GM21528 (cell line): Measurements from ENCODE around the gene CHCT1.
A peak's percentile ranks its signal among the peaks of the same experiment; 100 is the strongest.
"Not testable (repeated sequence)": the region's sequence is repeated elsewhere in the genome, so short reads cannot be mapped to it uniquely, and the experiment has no call there.

ENCODE experiments used
- ATAC-seq: cut with Tn5 transposase; IDR thresholded peaks from one replicate; pipeline ENCODE4 v1.9.1; 2021; ENCODE audit warnings: mild to moderate bottlenecking, moderate library complexity; ENCODE audit not compliant: unreplicated experiment, low FRiP score

CHCT1 gene

DNA sequence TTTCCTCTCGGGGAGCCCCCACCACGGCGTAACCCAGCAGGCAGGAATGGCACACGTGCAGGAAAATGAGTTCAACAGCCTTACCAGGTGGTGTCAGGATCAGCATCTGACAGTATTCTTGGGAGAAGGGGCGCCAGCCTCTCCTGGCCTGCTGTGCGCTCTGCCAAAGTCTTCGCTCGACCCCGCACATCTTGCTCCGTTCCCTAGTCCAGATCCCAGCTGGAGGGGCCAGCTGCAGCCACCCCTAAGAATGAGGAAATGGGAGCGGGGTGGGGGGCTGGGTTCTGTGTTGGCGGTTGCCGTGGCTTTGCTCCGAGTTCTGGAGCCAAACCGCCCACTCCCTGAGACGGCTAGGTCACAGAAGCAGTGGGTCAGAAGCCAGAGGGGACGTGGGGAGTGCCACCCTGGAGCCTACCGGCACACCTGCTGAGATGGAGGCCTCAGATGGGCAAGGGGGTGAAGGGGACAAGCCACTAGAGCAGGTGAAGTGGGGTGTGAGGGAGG, at the start of gene CHCT1:
Gene CHCT1, plus strand, starts transcription at position 328 of the 504 bp plus-strand sequence. Its CDS starts 104 bp downstream, at position 432.
- ATAC-seq, result no peak

DNA sequence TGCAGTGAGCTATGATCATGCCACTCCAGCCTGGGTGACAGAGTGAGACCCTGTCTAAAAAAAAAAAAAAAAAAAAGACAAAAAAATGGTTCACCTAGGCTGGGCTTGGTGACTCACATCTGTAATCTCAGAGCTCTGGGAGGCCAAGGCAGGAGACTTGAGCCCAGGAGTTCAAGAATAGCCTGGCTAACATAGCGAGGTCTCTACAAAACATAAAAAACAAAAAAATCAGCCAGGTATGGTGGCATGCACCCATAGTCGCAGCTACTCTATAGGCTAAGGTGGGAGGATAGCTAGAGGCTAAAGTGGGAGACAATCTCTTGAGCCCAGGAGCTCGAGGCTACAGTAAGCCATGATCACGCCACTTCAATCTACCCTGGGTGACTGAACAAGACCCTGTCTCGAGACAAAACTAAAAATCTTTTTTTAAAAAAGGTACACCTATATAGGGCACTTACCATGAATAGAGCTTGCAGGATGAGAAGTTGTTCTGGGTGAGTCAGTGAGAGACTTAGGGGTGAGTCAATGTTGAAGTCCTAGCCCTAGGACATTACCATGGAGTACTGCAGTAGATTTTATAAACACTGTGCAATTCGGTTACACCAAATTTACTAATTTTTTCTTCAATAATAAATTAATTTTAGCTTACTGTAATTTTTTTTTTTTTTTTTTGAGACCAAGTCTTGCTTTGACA, 49.4 kb upstream of the CHCT1 start:
- no peak for ATAC-seq

DNA sequence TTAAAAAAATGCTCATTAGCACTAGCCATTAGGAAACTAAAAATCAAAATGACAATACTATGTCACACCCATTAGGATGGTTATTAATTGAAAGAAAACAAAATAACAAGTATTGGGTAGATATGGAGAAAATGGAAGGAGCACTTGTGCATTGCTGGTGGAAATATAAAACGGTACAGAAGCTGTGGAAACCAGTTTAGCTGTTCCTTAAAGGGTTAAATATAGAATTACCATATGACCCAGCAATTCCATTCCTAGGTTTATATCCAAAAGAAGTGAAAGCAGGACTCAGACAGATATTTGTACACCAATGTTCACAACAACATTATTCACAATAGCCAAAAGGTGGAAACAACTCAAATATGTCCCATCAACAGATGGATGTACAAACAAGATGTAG, 44.1 kb upstream of the CHCT1 start:
- ATAC-seq, result not testable (repeated sequence)

DNA sequence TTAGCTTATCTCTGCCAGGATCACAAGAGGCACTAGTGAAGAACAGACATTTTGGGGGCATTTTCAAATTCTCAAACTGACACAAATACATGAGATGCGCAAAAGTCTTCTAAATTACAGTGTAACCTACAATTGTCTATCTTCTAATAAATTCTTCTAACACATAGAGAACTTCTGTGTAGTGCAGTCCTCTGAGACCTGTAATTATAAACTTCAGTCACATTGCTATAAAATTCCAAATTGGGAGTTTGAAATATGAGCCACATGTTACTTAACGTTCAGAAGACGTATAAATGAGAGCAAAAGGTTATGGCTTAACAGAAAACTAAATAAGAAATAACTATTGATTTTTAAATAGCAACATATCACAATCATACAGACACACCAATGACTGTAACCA, 42.8 kb upstream of the CHCT1 start:
- not testable (repeated sequence) for ATAC-seq

DNA sequence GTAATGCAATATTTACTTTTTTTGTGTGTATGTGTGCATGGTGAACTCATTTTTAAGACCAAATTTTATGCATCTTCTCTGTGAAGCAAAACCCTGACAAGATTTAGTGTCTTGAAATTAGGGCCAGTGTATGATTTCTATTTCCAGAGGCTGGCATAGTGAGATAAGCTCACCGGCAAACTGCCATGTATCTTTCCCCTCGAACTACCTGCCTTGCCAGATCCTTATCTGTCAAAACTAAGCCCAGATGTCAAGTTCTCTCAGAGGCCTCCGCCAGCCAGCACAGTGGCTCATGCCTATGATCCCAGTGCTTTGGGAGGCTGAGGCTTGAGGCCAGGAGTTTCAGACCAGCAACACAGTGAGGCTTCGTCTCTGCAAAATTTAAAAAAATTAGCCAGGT, 40.3 kb upstream of the CHCT1 start:
- no peak for ATAC-seq

DNA sequence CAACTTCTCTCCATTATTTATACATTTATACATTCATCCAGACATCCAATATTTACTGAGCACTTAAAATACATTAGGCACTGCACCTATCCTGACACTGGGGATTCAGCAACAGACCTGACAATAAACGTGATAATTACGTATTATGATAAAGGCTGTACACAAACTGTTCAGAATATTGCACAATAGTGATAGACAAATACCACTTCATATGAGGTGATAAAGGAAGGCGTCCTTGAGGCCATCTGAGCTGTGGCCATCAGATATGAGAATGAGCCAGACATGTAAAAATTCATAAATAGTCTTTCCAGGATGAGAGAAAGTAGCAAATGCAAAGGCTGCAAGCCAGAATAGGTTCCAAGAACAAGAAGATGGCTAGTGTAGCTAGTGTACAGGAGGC, 38.9 kb upstream of the CHCT1 start:
- ATAC-seq, result no peak

DNA sequence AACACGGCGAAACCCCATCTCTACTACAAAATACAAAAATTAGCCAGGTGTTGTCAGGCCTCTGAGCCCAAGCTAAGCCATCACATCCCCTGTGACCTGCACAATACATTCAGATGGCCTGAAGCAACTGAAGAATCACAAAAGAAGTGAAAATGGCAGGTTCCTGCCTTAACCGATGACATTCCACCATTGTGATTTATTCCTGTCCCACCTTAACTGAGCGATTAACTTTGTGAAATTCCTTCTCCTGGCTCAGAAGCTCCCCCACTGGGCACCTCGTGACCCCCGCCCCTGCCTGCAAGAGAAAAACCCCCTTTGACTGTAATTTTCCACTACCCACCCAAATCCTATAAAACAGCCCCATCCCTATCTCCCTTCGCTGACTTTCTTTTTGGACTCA, 37.4 kb upstream of the CHCT1 start:
- not testable (repeated sequence) for ATAC-seq

DNA sequence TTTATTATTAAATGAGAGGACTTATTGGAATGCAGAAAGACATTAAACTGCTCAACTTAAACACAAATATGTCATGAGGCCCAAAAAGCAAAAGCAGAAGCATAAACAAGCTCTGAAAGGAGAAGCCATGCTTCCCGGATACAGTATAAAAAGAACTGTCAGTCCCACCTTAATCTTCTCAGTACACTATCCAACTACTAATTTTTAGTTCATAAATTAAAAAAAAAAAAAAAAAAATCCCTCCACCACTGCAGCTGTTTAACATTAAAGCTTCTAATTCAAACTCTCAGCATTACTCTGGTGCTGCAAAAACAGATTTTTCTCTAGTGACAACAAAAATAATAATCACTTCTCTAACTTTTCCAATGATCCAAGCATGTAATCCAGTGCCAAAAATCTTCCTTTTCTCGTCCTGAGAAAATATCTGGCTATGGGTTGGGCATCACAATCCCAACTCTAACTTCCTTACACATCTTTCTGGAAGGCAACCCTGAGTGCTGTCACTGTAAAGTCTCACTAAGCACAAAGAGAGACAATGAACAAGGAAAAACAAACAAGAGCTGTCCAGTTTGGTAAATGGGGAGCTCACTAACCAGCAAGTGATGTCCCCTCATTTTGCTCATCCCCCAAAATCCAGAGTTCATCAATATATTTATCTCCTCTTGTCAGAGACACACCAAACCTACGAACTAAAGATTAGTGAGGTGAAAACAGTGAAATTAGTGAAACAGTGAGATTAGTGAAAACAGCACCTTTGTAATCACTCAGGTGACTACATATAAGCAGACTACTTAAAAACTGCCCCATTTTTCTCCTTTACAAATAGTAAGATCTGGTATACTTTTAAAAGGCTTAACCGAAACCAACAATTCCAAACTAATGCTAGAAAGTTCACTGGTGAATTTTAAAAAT, 35.9 kb upstream of the CHCT1 start:
- no peak for ATAC-seq

DNA sequence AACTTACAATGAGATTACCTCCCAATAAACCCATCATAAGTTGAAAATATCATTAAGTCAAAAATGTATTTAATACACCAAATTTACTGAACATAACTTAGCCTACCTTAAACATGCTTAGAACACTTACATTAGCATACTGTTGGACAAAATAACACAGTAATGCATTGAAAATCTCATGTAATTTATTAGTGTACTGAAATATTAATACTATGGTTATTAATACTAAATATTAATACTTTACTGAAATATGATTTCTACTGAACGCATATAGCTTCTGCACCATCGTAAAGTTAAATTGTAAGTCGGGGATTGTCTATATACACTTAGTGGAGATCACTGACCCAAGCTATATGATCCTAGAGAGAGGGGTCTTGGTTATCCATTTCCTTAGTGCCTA, 34.6 kb upstream of the CHCT1 start:
- no peak for ATAC-seq

DNA sequence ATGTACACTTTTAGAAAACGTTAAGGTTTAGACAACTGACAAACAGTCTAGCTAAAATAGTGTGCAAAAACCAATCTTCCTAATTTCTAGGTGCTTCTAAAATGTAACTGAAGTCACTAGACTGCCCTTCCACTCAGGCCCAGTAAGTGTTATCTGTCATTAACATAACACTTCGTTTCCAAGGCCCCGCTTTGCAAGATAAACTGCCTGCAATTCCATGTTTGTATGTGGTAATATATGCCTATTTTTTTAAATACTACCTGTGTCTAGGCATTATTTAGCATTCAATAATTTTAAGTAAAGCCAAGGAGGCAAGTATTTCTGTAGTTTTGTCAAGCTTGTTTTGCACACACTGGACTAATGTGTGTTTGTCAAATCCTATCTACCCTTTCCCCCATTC, 33.5 kb upstream of the CHCT1 start:
- no peak for ATAC-seq

DNA sequence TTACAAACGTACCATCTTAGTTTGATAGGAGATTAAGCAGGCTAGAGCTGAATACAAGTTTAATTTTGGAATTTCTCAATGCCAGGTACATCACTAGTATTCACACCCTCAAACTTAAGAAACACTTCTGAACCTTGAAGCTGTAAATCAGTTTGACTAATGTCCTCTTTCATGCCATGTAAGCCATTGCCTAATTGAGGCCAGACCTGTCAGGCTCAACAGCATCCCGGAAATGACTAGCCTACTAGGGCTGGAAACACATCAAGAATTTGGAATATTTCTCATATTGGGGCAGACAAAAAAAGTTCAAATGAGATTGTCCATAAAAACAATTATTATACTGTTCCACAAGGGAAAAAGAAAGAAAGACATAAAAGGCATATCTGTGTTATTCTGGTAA, 32.1 kb upstream of the CHCT1 start:
- no peak for ATAC-seq

DNA sequence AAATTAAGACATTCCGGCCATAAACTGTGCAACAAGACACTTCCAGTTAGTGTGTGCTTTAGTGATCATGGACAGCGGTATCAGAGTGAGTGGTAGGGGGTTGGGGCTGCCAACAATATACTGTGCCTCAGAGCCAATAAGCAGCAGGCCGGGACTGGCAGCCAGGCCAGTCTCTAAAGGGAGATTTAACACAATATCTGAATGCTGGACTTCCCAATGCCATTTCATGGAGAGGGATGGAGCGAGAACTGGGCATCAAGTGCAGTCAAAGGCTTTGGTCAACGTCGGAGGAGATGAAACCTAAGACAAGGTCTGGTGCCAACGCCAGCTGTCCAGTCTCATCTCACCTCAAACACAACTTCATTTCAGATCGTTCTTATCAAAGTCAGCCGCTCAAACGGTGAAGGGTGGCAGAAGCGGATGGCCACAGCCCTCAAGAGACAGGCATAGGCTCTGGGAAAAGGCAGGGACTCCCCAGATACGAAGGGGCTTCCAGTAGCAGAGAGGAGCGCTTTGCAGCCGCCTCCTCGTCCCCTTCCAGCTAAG, 31.3 kb upstream of the CHCT1 start:
- no peak for ATAC-seq

DNA sequence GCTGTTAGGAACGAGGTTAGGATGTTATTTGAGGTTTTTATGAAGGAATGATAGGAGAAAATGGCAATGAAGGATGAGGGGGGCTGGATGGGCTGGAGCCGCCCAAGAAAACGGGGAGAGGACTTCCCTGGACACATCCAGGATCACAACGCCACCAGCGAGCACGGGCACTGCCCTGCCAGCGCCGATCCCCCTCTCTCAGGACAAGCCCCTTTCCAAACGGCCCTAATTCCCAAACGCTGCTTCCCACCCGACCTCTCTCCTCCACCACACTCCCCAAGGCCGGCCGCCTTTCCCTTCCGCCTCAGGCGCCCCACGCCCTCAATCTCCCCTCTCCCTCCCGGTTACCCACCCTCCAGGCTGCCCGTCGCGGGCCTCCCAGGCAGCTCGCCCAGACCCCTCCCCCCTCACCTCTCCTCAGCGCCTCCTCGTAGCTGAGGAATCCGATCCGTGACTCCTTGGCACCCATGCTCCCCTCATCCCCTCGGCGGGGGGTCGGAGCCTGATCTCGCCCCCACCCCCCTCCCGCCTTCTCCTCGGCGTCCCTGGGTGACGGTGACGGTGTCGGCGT, 30.7 kb upstream of the CHCT1 start:
- peak; percentile 20 for ATAC-seq

DNA sequence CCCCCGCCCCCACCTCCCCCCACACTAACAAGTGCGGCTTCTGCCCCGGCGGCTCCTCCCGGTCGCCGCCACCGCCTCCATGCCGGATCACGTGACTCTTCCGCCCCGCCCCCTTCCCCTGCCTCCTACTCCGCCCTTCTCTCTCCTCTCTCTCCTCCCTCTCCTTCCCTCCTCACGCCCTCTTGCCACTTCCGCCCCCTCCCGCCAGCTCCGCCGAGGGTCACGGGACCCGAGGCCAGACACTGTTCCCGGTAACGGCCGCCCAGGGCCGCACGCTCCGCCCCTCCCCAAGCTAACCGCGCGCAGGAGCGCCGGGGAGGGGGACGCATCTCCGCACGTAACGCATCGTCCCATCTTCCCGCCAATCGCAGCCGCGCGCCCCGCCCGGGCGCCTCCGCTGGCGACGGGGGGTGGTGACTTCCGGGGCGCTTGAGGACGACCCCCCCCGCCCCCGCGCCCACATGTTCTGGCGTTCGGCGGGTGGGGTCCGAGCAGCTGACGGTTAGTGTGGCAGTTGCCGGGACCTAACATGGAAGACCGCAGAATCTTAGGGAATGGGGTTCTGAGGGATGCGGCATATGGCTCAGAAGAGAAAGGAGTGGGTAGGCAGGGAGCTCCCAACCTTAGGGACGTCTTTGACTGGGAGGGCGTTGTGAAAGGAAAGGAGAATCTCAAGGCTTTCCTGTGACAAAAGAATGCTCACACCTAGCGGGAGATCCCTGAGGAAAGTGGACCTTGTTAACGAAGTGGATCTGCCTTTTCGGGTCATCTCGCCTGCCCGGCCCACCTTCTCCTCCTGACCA, 30.0 kb upstream of the CHCT1 start, which contains the start of gene USP32:
Gene USP32, minus strand, starts transcription at position 92 of the 803 bp plus-strand sequence. CDS start 194 bp downstream, outside the sequence.
- peak; percentile 81 for ATAC-seq

DNA sequence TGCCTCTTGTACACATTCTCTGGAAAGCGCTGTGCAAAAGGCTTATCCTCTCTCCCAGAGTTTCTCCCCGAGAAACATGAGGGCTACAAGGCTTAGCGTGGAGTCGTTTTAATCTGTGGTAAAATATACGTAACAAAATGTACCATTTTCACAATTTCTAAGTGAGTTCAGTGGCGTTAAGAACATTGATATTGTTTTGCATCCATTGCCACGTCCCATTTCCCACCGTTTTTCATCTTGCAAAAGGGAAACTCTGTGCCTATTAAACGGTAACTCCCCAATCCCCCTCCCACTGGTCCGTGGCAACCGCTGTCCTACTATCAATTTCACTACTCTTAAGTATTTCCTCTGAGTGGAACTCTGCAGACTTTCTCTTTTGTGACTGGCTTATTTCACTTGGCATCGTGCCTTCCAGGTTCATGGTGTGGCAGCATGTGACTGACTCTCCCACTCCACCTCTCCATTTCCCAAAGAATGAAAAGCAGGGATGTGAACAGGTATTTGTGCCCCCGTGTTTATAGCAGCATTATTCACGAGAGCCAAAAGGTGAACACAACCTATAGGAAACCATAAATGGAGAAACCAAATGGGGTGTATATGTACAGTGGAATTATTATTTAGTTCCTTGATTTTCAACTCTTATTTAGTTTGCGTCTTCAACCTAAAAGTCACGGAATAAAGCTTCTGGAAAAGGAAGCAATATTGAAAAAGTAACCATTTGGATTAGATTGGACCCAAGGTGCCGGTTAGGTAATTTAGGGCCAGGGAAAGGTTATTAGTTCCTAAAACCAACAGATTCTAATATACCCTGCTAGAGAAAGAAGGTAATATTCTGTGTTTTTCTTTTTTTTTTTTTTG, 29.2 kb upstream of the CHCT1 start:
- no peak for ATAC-seq

DNA sequence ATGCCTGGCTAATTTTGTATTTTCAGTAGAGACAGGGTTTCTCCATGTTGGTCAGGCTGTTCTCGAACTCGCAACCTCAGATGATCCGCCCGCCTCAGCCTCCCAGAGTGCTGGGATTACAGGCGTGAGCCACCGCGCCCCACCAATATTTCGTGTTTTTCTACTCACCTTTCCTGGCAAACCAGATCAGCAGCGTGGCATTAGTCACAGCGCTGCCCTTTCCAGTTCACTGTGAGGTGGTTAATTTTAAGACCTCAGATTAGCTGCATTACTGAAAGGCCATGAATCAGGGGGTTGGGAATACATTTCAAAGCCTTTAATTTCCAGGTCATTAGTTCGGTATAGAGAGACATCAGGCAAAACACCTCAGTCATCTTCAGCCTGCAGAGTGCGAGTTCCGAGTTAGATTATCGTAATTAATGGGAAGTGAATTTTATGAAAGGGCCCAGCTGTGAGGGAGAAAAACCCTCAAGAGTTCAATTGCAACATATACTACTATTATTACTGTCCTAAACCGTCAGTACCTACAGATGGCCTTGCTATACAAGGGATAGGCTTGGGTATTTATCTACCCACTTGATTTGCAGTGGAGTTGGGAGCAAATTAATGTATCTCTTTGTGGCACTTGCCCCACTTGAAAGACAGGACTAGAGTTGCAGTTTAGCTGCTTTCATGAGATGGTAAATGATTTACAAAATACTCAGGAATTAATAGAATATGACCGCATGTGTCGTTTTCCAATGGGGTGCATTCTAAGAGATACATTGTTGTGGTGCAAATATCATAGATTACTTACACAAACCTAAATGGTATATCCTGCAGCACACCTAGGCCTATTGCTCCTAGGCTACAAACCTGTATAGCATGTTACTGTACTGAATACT, 28.2 kb upstream of the CHCT1 start:
- no peak for ATAC-seq

DNA sequence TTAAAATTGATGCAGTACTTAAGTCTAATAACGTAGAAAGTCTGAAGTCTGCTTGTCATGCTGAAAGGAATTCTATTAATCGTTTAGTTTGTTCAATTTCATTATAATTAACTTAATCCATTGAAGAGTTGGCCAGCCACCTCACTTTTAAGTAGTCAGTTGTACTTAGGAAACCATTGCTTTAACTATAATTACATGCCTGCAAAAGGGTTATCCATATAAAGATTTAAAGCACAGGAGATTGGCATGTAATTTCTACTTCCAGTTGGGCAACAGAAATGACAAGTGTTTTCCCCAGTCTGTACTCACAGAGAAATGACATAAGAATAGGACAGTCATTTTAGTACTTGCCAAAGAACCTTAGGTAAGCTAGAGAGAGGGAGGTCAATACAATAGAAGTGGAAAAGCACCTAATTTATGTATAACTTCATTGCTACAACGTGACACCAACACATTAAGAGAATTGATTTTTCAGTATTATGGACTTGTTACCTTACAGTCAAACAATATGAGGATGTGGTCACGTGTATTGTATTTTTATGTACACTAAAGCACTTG, 26.7 kb upstream of the CHCT1 start:
- no peak for ATAC-seq

DNA sequence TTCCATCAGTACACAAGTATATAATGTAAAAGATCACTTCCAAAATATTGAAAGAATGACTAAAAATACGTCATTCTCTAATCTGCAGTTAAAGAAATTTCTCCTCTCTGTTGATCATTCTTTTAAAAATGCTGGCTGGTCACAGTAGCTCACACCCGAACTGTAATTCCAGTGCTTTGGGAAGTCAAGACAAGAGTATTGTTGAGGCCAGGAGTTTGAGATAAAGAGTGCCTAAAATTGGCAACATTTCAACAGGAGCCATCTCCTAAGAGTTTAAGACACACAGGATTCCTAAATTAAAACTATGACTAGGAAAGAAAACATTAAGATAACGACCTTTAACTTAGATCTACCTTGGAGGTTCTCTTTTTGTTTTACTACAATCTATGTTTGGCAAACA, 25.9 kb upstream of the CHCT1 start:
- no peak for ATAC-seq
